ENCODE data around the gene FRMD4A.

Gene FRMD4A

DNA sequence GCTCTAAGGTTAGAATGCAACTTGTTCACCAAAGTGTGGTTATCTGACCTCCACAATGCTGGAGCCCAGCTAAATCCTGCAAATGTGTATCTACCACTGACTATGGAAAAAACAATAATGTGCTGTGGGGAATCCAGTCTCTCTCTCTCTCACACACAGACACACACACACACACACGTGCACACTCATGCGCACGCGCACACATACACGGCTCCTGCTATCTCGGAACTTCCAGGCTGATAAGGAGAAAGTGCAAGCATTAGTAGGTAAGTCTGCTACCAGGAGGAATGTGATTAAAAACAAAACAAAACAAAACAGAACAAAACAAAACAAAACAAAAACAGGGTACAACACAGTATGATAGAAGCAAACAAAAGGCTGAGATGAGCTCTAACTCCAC lies 205.2 kb downstream of the FRMD4A start:
- TF ChIP-seq, protein P1, sequence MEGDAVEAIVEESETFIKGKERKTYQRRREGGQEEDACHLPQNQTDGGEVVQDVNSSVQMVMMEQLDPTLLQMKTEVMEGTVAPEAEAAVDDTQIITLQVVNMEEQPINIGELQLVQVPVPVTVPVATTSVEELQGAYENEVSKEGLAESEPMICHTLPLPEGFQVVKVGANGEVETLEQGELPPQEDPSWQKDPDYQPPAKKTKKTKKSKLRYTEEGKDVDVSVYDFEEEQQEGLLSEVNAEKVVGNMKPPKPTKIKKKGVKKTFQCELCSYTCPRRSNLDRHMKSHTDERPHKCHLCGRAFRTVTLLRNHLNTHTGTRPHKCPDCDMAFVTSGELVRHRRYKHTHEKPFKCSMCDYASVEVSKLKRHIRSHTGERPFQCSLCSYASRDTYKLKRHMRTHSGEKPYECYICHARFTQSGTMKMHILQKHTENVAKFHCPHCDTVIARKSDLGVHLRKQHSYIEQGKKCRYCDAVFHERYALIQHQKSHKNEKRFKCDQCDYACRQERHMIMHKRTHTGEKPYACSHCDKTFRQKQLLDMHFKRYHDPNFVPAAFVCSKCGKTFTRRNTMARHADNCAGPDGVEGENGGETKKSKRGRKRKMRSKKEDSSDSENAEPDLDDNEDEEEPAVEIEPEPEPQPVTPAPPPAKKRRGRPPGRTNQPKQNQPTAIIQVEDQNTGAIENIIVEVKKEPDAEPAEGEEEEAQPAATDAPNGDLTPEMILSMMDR (IDR thresholded peaks at IDR 0.05; ENCODE audit: insufficient read depth, missing control alignments) = no peak
- FAIRE-seq = no peak
- DNase-seq (ENCODE audit: insufficient read length, low spot score) = no peak

DNA sequence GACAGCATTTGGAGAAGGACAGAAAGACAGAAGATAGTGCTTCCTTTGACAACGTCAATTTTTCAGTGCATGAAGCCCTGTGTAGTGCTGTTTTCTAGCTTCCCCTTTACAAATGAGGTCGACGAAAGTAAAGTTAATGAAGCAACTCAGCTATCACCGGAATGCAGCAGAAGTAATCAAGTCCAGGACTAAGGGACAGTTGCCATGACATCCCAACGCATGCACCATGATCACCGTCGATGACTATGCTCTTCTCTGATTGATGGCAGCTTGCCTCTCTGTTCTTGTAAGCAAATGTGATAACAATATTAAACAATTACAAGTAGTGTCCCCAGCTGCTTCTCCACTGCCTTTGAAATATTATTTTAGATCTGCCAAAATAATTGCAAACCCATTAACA lies 205.8 kb downstream of the FRMD4A start:
- TF ChIP-seq, protein P1 (IDR thresholded peaks at IDR 0.05; ENCODE audit: insufficient read depth, missing control alignments) = no peak
- FAIRE-seq = no peak

GRCh38 chr10:14123139-14123538 lies 207.6 kb downstream of the FRMD4A start:
- no peak for DNase-seq (ENCODE audit: insufficient read length, low spot score)
- FAIRE-seq = no peak
- TF ChIP-seq, protein P1 (IDR thresholded peaks at IDR 0.05; ENCODE audit: insufficient read depth, missing control alignments) = no peak

More for the DNA sequence above, 205.8 kb downstream of the FRMD4A start:
- DNase-seq (ENCODE audit: insufficient read length, low spot score) = no peak

- FAIRE-seq = no peak
Measured at GRCh38 chr10:14120812-14121211, 209.9 kb downstream of the FRMD4A start.

DNA sequence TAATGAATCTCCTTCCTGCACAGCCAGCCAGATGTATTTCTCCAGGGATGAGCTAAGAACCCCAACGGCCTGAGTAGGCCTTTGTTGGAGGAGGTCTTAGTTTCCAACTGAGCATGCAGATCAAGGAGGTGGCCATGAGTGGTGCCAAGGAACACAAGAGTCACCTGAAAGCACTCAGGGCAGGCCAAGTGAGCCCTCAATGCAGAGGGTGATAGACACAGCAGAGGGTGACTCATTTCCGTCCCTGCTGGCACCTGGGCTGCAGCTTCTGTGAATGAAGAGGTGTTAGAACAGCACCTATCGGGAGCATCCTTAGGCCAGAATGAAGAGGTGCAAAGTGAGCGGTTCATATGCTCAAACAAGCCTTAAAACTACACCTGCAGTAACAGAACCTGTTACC lies 211.8 kb downstream of the FRMD4A start:
- FAIRE-seq (no peak), DNase-seq (ENCODE audit: insufficient read length, low spot score) (no peak)
- TF ChIP-seq, protein P1 (IDR thresholded peaks at IDR 0.05; ENCODE audit: insufficient read depth, missing control alignments) = no peak

More at GRCh38 chr10:14120812-14121211, 209.9 kb downstream of the FRMD4A start:
- DNase-seq (ENCODE audit: insufficient read length, low spot score) = no peak
- TF ChIP-seq, protein P1 (IDR thresholded peaks at IDR 0.05; ENCODE audit: insufficient read depth, missing control alignments) = no peak

GRCh38 chr10:14116837-14117236 lies 213.9 kb downstream of the FRMD4A start:
- FAIRE-seq (no peak), DNase-seq (ENCODE audit: insufficient read length, low spot score) (no peak)
- TF ChIP-seq, protein P1 (IDR thresholded peaks at IDR 0.05; ENCODE audit: insufficient read depth, missing control alignments) = no peak

DNA sequence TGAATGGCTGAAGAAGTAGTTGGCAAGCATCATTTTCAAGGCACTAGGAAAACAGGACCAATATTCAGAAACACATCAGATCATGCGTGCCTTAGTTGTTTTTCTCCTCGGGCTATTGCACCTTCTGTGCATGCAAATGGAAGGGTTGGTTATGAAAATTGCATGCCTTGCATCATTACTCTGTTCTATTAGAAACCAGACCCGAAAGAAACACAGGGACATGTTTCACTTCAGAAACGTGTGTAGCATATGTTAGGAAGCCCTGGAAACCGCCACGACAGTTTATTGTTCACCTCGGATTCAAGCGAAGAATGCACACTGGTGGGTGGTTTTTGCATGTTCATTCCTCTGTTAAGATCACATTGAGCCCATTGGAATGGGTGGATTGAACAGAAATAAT lies 214.7 kb downstream of the FRMD4A start:
- DNase-seq (ENCODE audit: insufficient read length, low spot score) = no peak
- TF ChIP-seq, protein P1 (IDR thresholded peaks at IDR 0.05; ENCODE audit: insufficient read depth, missing control alignments) = no peak
- FAIRE-seq = no peak

Data from D721Med (cell line).